Measurements from ENCODE around the gene LCNL1.

Gene LCNL1

DNA sequence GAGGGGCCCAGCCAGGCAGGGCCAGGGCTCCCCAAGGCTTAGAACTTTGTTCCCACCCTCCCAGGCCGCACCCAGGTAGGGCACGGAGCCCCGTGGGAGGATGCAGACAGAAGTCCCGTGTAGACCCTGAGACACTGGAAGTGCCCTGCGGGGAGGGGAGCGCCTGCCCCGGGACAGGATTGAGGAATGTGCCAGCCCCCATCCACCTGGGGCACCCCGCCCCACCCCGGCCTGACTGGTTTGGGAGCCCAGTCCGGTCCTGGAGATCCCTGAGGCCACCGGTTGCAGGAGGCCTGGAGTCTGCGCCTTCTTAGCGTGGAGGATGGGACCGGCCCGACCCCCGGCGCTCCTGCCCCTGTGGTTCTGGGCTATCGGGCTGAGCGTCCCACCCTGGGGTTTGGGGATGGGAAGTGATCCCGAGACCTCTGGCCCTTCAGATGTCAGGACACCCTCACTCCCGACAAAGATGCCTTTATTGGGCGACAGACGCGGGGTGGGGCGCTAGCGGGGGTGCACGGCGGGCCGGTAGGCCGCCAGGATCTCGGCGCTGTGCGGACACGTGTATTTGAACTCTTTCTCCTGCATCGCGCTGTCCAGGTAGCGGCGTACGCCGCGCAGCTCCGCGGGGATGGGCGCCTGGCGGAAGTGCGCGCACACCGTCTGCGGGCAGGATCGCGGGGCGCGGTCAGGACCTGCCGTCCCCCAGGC lies 11.5 kb downstream of the LCNL1 start:
- no peak overlapping the region for H4K91ac ChIP-seq (ENCODE audit: low read length)
- H3K27ac ChIP-seq (ENCODE audit: low read length, poor library complexity, severe bottlenecking): no peak overlapping the region
- no peak overlapping the region for H4K8ac ChIP-seq (ENCODE audit: low read length)
- no peak overlapping the region for H3K9ac ChIP-seq (ENCODE audit: low read length)
- H2AFZ ChIP-seq (ENCODE audit: low read depth, low read length): no peak overlapping the region
- H2BK12ac ChIP-seq (ENCODE audit: low read length in 2 of 2): no peak overlapping the region
- H3K4me2 ChIP-seq (ENCODE audit: low read length, poor library complexity, severe bottlenecking): no peak overlapping the region
- H3K4me3 ChIP-seq (ENCODE audit: insufficient read depth in 1 of 2, low read depth in 1 of 2, low read length in 2 of 2): no peak overlapping the region
- H3K27me3 ChIP-seq (ENCODE audit: control insufficient read depth in 1 of 2, insufficient read depth in 1 of 2, low read length in 2 of 2): peaks cover 0 to 5% of the 10 kb centered on the region in 2 experiments
- H3K18ac ChIP-seq (ENCODE audit: low read depth in 1 of 2, low read length in 2 of 2): no peak overlapping the region
- H3K14ac ChIP-seq (ENCODE audit: low read length in 2 of 2): no peak overlapping the region
- H2BK15ac ChIP-seq (ENCODE audit: low read depth, poor library complexity, severe bottlenecking): no peak overlapping the region
- H3K36me3 ChIP-seq (ENCODE audit: control insufficient read depth in 1 of 2, insufficient read depth in 2 of 2, low read depth in 1 of 2, low read length in 2 of 2): peaks cover 0 to 28% of the 10 kb centered on the region in 2 experiments
- peaks cover 50% of the 10 kb centered on the region for H3K4me1 ChIP-seq (ENCODE audit: control insufficient read depth, insufficient read depth, low read depth, low read length)
- no peaks in the 10 kb centered on the region for H3K9me3 ChIP-seq (ENCODE audit: control insufficient read depth, low read length)
- H3K79me1 ChIP-seq (replicated peaks; ENCODE audit: low read length, poor library complexity, severe bottlenecking): peaks cover 15% of the 10 kb centered on the region
- no peak overlapping the region for H3K23ac ChIP-seq (ENCODE audit: low read length in 2 of 2)
- H2AK5ac ChIP-seq (ENCODE audit: low read length, severe bottlenecking): no peak overlapping the region
- no peak overlapping the region for H3K4ac ChIP-seq (ENCODE audit: low read depth in 1 of 2, low read length in 2 of 2)
- no peak for DNase-seq
- H2BK5ac ChIP-seq (ENCODE audit: low read depth, low read length, poor library complexity, severe bottlenecking): no peak overlapping the region
- 91% methylated on average over 54 of the region's 54 CpGs for WGBS
- H2BK120ac ChIP-seq (ENCODE audit: low read depth, low read length): no peak overlapping the region

DNA sequence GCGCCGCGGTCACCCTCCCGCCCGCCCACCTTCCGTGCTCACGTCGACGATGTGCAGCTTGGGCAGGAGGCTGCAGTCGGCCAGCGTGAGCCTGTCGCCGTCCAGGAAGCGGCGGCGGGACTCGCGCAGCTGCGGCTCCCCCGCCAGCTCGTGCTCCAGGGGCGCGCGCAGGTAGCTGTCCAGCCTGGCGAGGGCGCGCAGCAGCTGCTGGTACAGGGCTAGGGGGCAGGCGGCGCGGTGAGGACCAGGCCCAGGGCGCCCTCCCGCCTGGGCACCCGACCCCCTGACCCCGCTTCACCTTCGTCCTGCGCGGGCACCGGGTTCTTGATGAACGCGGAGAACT lies 12.1 kb downstream of the LCNL1 start:
- Histone ChIP-seq H4K91ac (ENCODE audit: low read length) (no peak overlapping the region), H3K27me3 (ENCODE audit: control insufficient read depth in 1 of 2, insufficient read depth in 1 of 2, low read length in 2 of 2) (peaks cover 0 to 5% of the 10 kb centered on the region in 2 experiments), H2BK120ac (ENCODE audit: low read depth, low read length) (no peak overlapping the region), H3K4ac (ENCODE audit: low read depth in 1 of 2, low read length in 2 of 2) (no peak overlapping the region), H2AFZ (ENCODE audit: low read depth, low read length) (no peak overlapping the region), H2BK12ac (ENCODE audit: low read length in 2 of 2) (peak overlapping the region in 1 of 2 experiments; percentile 16), H3K18ac (ENCODE audit: low read depth in 1 of 2, low read length in 2 of 2) (no peak overlapping the region), H2BK5ac (ENCODE audit: low read depth, low read length, poor library complexity, severe bottlenecking) (no peak overlapping the region), H3K23ac (ENCODE audit: low read length in 2 of 2) (no peak overlapping the region), H4K8ac (ENCODE audit: low read length) (no peak overlapping the region), H3K9me3 (ENCODE audit: control insufficient read depth, low read length) (no peaks in the 10 kb centered on the region), H3K9ac (ENCODE audit: low read length) (no peak overlapping the region), H3K4me1 (ENCODE audit: control insufficient read depth, insufficient read depth, low read depth, low read length) (peaks cover 52% of the 10 kb centered on the region), H3K14ac (ENCODE audit: low read length in 2 of 2) (no peak overlapping the region), H3K36me3 (ENCODE audit: control insufficient read depth in 1 of 2, insufficient read depth in 2 of 2, low read depth in 1 of 2, low read length in 2 of 2) (peaks cover 0 to 28% of the 10 kb centered on the region in 2 experiments), H3K27ac (ENCODE audit: low read length, poor library complexity, severe bottlenecking) (no peak overlapping the region), H3K4me2 (ENCODE audit: low read length, poor library complexity, severe bottlenecking) (no peak overlapping the region), H2BK15ac (ENCODE audit: low read depth, poor library complexity, severe bottlenecking) (no peak overlapping the region), H2AK5ac (ENCODE audit: low read length, severe bottlenecking) (no peak overlapping the region), H3K79me1 (replicated peaks; ENCODE audit: low read length, poor library complexity, severe bottlenecking) (peaks cover 15% of the 10 kb centered on the region), H3K4me3 (ENCODE audit: insufficient read depth in 1 of 2, low read depth in 1 of 2, low read length in 2 of 2) (no peak overlapping the region)
- no peak for DNase-seq
- WGBS: 84% methylated on average over 40 of the region's 40 CpGs

DNA sequence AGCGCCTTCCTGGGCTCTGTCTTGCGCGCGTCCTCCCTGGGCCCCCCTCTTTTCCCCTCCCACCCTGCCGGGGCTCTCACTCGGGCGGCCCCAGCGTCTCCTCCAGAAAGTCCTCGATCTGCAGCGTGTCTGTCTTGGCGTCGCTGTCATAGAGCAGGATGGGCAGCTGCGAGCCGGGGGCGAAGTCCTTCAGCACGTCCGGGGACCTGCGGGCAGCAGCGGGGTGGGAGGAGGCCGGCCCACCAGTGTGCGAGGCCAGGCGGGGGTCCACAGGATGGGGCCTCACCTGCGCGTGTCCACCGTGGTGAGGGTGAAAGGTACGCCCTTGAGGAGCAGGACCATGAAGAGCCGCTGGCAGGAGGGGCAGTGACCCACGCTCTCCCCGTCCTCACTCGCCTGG lies 12.6 kb downstream of the LCNL1 start:
- Histone ChIP-seq H3K27me3 (ENCODE audit: control insufficient read depth in 1 of 2, insufficient read depth in 1 of 2, low read length in 2 of 2) (peaks cover 0 to 5% of the 10 kb centered on the region in 2 experiments), H3K4me3 (ENCODE audit: insufficient read depth in 1 of 2, low read depth in 1 of 2, low read length in 2 of 2) (no peak overlapping the region), H2BK15ac (ENCODE audit: low read depth, poor library complexity, severe bottlenecking) (no peak overlapping the region), H2BK5ac (ENCODE audit: low read depth, low read length, poor library complexity, severe bottlenecking) (no peak overlapping the region), H4K8ac (ENCODE audit: low read length) (peak overlapping the region; percentile 46), H2BK12ac (ENCODE audit: low read length in 2 of 2) (peak overlapping the region in 1 of 2 experiments; percentile 38), H3K23ac (ENCODE audit: low read length in 2 of 2) (no peak overlapping the region), H4K91ac (ENCODE audit: low read length) (no peak overlapping the region), H3K36me3 (ENCODE audit: control insufficient read depth in 1 of 2, insufficient read depth in 2 of 2, low read depth in 1 of 2, low read length in 2 of 2) (peaks cover 0 to 28% of the 10 kb centered on the region in 2 experiments), H3K4me2 (ENCODE audit: low read length, poor library complexity, severe bottlenecking) (no peak overlapping the region), H3K14ac (ENCODE audit: low read length in 2 of 2) (no peak overlapping the region), H3K27ac (ENCODE audit: low read length, poor library complexity, severe bottlenecking) (no peak overlapping the region), H2AFZ (ENCODE audit: low read depth, low read length) (no peak overlapping the region), H3K9ac (ENCODE audit: low read length) (no peak overlapping the region), H3K9me3 (ENCODE audit: control insufficient read depth, low read length) (no peaks in the 10 kb centered on the region), H3K4me1 (ENCODE audit: control insufficient read depth, insufficient read depth, low read depth, low read length) (peaks cover 56% of the 10 kb centered on the region), H3K4ac (ENCODE audit: low read depth in 1 of 2, low read length in 2 of 2) (no peak overlapping the region), H2AK5ac (ENCODE audit: low read length, severe bottlenecking) (no peak overlapping the region), H3K79me1 (replicated peaks; ENCODE audit: low read length, poor library complexity, severe bottlenecking) (peaks cover 15% of the 10 kb centered on the region), H3K18ac (ENCODE audit: low read depth in 1 of 2, low read length in 2 of 2) (no peak overlapping the region), H2BK120ac (ENCODE audit: low read depth, low read length) (no peak overlapping the region)
- WGBS: 96% methylated on average over 29 of the region's 30 CpGs
- DNase-seq: no peak

DNA sequence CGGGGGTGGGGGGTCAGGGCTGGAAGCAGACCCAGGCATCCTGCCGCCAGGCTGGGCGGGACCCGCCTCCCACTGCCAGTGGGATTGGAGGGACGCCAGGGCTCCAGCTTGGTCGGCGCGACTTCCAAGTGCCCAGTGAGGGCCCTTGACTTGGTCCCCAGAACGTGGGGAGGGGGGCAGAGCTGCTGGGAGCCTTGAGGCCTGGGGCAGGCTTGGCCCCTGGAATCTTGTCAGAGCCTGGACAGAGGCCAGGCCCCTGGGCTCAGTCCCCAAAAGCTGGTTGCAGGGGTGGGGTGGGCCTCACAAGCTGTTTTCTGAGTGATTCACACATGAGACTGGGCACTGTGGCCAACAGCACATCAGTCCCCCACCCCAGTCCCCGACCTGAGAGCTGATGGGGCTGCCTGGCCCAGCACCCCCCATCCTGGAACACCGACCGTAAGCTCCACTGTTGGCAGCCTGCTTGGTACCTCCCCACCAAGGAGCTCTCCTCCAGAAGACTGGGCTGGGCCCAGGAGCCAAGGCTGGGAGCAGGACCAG lies 13.0 kb downstream of the LCNL1 start:
- H3K27me3 ChIP-seq (ENCODE audit: control insufficient read depth in 1 of 2, insufficient read depth in 1 of 2, low read length in 2 of 2): peaks cover 0 to 5% of the 10 kb centered on the region in 2 experiments
- H2BK12ac ChIP-seq (ENCODE audit: low read length in 2 of 2): peak overlapping the region in 1 of 2 experiments; percentile 67
- H2BK5ac ChIP-seq (ENCODE audit: low read depth, low read length, poor library complexity, severe bottlenecking): no peak overlapping the region
- H3K79me1 ChIP-seq (replicated peaks; ENCODE audit: low read length, poor library complexity, severe bottlenecking): peaks cover 15% of the 10 kb centered on the region
- 79% methylated on average over 12 of the region's 12 CpGs for WGBS
- no peak overlapping the region for H2AFZ ChIP-seq (ENCODE audit: low read depth, low read length)
- H4K8ac ChIP-seq (ENCODE audit: low read length): peak overlapping the region; percentile 59
- H3K14ac ChIP-seq (ENCODE audit: low read length in 2 of 2): no peak overlapping the region
- peak overlapping the region; percentile 16 to 40 for H3K18ac ChIP-seq (ENCODE audit: low read depth in 1 of 2, low read length in 2 of 2)
- H3K4ac ChIP-seq (ENCODE audit: low read depth in 1 of 2, low read length in 2 of 2): peak overlapping the region in 1 of 2 experiments; percentile 26
- H4K91ac ChIP-seq (ENCODE audit: low read length): peak overlapping the region; percentile 57
- DNase-seq: no peak
- peaks cover 0 to 28% of the 10 kb centered on the region in 2 experiments for H3K36me3 ChIP-seq (ENCODE audit: control insufficient read depth in 1 of 2, insufficient read depth in 2 of 2, low read depth in 1 of 2, low read length in 2 of 2)
- H3K4me1 ChIP-seq (ENCODE audit: control insufficient read depth, insufficient read depth, low read depth, low read length): peaks cover 59% of the 10 kb centered on the region
- peak overlapping the region; percentile 71 for H3K4me2 ChIP-seq (ENCODE audit: low read length, poor library complexity, severe bottlenecking)
- H3K27ac ChIP-seq (ENCODE audit: low read length, poor library complexity, severe bottlenecking): no peak overlapping the region
- H3K9ac ChIP-seq (ENCODE audit: low read length): no peak overlapping the region
- H3K23ac ChIP-seq (ENCODE audit: low read length in 2 of 2): no peak overlapping the region
- no peaks in the 10 kb centered on the region for H3K9me3 ChIP-seq (ENCODE audit: control insufficient read depth, low read length)
- no peak overlapping the region for H2BK120ac ChIP-seq (ENCODE audit: low read depth, low read length)
- no peak overlapping the region for H2BK15ac ChIP-seq (ENCODE audit: low read depth, poor library complexity, severe bottlenecking)
- H2AK5ac ChIP-seq (ENCODE audit: low read length, severe bottlenecking): no peak overlapping the region
- H3K4me3 ChIP-seq (ENCODE audit: insufficient read depth in 1 of 2, low read depth in 1 of 2, low read length in 2 of 2): peak overlapping the region in 1 of 2 experiments; percentile 47
